ENCODE measurements around the gene ZNHIT2. TPM values are rescaled to one million over a fixed set of nuclear protein-coding genes. Genes with fewer than 3 reads are reported as not detected.

Gene ZNHIT2
- polyA plus RNA-seq, 1 experiment, result 4.6 TPM

DNA sequence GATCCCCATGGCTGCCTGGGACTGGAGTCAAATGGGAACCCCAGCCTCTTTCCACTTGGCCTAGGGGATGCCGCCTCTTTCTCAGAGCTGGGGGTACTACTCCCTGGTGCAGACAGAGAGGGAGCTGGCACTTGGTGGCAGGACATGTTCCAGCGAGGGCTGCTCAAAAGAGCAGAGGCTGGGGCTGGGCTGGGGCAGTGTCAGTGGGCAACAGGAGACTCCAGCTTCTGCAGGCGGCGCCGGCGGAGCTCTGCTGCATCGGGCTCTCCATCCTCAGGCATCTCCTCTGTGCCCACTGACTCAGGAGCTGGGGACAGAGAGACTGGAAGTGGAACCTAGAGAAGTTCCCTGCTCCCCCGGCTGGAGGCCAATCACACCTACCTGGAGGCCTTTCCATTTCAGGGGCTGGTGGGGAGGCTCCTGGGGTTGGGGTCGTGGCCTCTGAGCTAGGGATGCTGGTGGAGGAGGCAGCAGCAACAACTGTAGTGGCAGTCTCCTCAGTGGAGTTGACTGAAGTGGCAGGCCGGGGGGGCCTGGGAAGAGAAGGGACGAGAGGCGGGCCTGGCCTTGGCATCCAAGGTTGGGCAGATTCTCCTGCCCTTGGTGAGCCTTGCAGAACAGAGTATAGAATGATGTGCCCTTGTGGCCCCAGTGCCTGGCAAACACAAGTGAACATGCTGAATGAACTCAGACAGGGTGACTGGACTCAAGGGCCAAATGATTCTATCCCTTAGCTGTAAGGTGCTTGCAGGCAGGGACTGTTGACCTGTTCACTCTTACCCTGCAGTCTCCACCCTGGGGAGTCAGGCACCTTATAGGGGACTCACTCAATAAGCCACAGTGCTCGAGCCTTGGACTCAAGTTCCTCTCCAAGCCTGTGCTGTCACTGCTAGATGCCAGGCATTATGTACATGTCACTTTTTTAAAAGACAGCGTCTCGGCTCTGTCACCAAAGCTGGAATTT is 11.0 kb upstream of the ZNHIT2 start:
- peaks cover 57% of the 10 kb centered on the region for H3K36me3 ChIP-seq (ENCODE audit: control insufficient read depth, insufficient read depth, low read length)
- CTCF ChIA-PET, result interaction anchor here (0.9 to 1.2 kb wide), 2 partner anchors 10 to 16 kb away, joined by 3 to 4 read pairs; no protein-coding TSS in a partner anchor
- no peaks in the 10 kb centered on the region for H3K27me3 ChIP-seq (ENCODE audit: control insufficient read depth, insufficient read depth, low read length)
- TF ChIP-seq, protein P1, sequence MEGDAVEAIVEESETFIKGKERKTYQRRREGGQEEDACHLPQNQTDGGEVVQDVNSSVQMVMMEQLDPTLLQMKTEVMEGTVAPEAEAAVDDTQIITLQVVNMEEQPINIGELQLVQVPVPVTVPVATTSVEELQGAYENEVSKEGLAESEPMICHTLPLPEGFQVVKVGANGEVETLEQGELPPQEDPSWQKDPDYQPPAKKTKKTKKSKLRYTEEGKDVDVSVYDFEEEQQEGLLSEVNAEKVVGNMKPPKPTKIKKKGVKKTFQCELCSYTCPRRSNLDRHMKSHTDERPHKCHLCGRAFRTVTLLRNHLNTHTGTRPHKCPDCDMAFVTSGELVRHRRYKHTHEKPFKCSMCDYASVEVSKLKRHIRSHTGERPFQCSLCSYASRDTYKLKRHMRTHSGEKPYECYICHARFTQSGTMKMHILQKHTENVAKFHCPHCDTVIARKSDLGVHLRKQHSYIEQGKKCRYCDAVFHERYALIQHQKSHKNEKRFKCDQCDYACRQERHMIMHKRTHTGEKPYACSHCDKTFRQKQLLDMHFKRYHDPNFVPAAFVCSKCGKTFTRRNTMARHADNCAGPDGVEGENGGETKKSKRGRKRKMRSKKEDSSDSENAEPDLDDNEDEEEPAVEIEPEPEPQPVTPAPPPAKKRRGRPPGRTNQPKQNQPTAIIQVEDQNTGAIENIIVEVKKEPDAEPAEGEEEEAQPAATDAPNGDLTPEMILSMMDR (IDR thresholded peaks at IDR 0.05; ENCODE audit: insufficient read depth, low read depth, low read length), result no peak
- H3K4me3 ChIP-seq (ENCODE audit: low read depth, low read length), result no peak overlapping the region
- POLR2A ChIA-PET, result no interaction called here
- DNase-seq (ENCODE audit: low read depth), result no peak

DNA sequence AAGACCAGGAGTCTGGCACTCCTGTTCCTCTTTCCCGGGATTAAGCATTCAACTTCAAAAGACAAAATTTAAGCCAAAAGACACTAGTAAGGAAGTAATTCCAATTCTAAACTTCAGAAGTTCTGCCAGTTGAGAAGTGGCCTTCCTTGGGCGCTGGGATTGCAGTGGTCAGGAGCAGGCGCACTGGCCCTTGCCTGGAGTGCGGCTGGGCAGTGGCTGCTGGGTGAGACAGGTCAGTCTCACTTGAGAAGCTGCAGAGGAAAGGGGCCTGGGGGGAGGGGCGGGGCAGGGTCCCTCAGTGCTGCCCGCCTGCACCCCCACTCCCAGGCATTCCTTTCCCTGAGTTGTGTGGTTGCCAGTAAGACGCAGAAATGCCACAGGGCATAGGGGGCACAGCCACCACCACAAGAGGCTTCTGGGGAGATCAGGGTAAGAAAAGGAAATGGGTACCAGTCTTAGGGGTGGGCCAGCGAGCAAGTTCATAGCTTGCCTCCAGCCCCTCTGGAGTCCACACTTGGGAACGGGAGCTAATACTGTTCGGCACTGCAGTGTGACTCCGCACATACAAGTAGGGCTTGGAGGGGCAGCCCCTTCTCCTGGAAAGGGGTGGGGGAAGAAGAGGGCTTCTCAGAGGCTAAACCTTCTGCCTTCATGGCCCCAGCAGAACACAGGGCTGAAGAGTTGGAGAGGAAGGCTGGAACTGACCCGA is 10.1 kb upstream of the ZNHIT2 start:
- ChIA-PET CTCF (interaction anchor here (0.6 to 0.9 kb wide), 2 partner anchors 10 to 15 kb away, joined by 3 to 4 read pairs (median 3); partner anchors contain the start of gene ZNHIT2), POLR2A (interaction anchor here (0.7 kb wide), 1 partner anchor 26 kb away, joined by 3 read pairs; no protein-coding TSS in a partner anchor)
- no peaks in the 10 kb centered on the region for H3K27me3 ChIP-seq (ENCODE audit: control insufficient read depth, insufficient read depth, low read length)
- H3K36me3 ChIP-seq (ENCODE audit: control insufficient read depth, insufficient read depth, low read length), result peaks cover 56% of the 10 kb centered on the region
- TF ChIP-seq, protein P1 (IDR thresholded peaks at IDR 0.05; ENCODE audit: insufficient read depth, low read depth, low read length), result no peak
- no peak for DNase-seq (ENCODE audit: low read depth)
- no peak overlapping the region for H3K4me3 ChIP-seq (ENCODE audit: low read depth, low read length)

DNA sequence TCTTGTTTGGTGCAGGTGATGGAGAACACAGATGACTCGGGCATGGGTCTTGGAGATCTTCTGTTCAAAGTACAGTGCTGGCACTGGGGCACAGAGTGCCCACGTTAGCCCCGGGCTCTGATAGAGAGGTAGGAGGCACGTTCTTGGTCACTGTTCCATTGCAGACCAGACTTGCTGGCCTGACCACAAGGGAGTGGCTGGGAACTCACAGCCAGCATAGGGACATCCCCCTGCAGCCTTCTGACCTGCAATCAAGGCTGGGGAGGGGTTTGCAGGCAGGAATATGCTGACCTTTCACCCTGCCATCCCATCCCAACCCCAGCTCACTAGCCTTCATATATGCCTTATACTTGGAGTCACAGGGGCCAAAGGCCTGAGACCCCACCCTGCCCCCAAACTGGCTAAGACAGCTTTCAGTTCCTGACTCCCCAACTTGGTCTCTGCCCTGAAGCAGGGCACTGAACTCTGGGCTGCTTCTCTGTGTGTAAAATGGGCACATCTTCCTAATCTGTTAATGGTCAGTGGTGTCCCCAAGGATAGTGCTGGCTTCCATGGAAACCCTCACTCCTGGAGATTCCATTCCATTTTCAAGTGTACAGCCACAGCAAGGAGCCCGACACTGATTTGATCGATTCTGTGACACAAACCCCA is 9.2 kb upstream of the ZNHIT2 start:
- TF ChIP-seq, protein P1 (IDR thresholded peaks at IDR 0.05; ENCODE audit: insufficient read depth, low read depth, low read length), result no peak
- ChIA-PET POLR2A (interaction anchor here (0.7 kb wide), 1 partner anchor 27 kb away, joined by 3 read pairs; no protein-coding TSS in a partner anchor), CTCF (interaction anchor here (0.6 to 0.8 kb wide), 2 partner anchors 9 to 14 kb away, joined by 3 read pairs; partner anchors contain the start of gene ZNHIT2)
- Histone ChIP-seq H3K27me3 (ENCODE audit: control insufficient read depth, insufficient read depth, low read length) (no peaks in the 10 kb centered on the region), H3K4me3 (ENCODE audit: low read depth, low read length) (no peak overlapping the region), H3K36me3 (ENCODE audit: control insufficient read depth, insufficient read depth, low read length) (peaks cover 49% of the 10 kb centered on the region)
- no peak for DNase-seq (ENCODE audit: low read depth)

DNA sequence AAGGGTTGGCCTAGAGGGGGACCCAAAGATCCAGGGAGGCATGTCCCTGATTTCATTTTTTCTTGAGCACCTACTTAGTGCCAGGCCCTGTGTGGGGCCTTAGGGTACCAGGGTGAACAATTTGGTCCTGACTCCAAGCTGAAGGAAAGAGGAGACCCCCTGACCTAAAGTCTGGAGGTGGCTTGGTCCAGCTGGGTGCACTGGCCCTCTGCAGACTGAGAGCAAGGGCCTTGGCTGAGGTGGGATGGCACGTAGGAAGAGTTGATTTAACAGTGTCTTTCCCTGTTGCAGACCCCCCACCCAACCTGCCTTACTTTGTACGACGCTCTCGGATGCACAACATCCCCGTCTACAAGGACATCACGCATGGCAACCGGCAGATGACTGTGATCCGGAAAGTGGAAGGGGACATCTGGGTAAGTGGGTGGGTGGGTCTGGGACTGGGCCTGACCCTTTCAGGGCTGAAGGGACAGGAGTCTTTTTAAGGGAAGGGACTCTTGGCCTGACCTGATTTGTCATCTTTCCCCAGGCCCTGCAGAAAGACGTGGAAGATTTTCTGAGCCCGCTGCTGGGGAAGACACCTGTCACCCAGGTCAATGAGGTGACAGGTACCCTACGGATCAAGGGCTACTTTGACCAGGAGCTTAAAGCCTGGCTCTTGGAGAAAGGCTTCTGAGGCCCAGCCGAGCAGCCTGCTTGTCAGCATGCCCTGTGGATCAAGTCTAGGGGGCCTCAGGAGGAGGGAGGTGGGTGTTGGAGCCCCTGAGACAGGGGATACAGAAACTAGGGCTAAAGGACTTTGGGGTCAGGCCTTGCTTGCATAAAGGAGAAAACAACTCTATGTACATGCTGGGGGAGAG is 7.9 kb upstream of the ZNHIT2 start:
- H3K4me3 ChIP-seq (ENCODE audit: low read depth, low read length), result no peak overlapping the region
- H3K36me3 ChIP-seq (ENCODE audit: control insufficient read depth, insufficient read depth, low read length), result peaks cover 41% of the 10 kb centered on the region
- no peaks in the 10 kb centered on the region for H3K27me3 ChIP-seq (ENCODE audit: control insufficient read depth, insufficient read depth, low read length)
- CTCF ChIA-PET, result interaction anchor here (1.5 to 1.6 kb wide), 2 partner anchors 13 to 15 kb away, joined by 5 to 9 read pairs; partner anchors contain the start of gene TM7SF2
- POLR2A ChIA-PET, result no interaction called here
- no peak for DNase-seq (ENCODE audit: low read depth)
- TF ChIP-seq, protein P1 (IDR thresholded peaks at IDR 0.05; ENCODE audit: insufficient read depth, low read depth, low read length), result no peak
